Activated CD4-positive, CD25-positive, alpha-beta regulatory T cell treated with anti-CD3 and anti-CD28 coated beads, Interleukin-2, amount 50 U/mL, for 16 hours (primary cell): ENCODE results near the gene TSPOAP1.

Experiments
- DNase-seq: peaks from one replicate; pipeline ENCODE4 v3.0.0-alpha.2; 2020; ENCODE audit warnings: low read depth, low spot score

TSPOAP1 gene

DNA sequence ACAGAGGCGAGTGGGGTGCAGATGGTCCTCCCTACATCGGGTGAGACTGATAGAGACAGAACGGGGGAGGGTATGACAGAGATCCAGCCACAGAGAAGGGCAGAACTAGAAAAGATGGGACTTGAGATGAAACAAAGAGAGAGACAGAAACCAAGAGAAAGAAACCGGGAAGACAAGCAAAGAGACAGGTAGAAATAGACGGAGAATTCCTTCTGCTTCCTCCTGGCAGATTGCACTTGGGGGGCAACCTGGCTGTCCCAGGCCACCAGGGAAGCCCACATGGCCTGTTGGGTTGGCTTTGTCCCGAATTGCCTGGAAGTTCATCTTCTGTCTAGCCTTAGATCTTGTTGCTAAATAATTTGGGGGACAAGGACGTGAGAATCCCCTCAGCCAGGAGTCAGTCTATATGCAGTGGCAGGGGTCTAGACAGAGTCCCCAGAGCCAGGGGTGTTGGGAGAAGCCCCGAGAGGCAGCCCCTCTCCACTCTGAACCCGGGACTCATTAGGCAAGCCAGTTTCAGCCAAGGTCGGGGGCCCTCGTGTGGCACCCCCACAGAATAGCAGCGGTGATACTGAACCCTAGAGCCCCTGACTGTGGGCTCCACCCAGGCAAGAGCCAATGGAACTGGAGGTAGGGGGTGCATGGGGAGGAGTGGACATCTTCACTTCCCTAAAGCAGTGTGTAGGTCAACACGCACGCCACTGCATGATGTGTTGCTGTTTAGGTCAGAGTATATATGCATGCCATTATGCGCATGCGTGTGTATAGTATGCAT, 627 bp upstream of the TSPOAP1 start:
- DNase-seq, result no peak

- DNase-seq, result no peak
Observed at GRCh38 chr17:58327363-58328194, 1.0 kb downstream of the TSPOAP1 start.

GRCh38 chr17:58326609-58327362, 1.8 kb downstream of the TSPOAP1 start:
- DNase-seq, result no peak

DNA sequence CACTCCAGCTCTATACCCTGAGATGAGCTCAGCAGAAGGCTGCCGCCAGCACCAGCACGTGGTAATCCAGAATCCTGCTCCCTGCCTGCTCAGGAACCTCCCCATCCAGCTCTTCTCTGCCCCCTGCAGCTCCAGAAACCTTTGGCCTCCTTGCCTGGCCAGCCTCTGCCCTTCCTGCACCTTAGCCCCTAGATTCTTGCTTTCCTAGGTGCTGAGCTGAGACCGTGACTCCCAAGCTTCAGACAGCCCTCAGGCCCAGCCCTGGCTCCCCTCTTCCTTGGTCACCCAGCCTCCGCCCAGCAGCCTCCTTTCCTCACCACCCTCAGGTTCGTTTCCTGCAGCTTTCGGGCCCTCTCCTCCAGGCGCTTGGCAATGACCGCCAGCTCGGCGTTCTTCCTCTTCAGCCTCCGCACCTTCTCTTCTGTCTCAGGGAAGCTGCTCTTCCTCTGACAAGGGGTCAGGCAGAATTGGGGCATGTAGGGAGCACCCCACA, 2.6 kb downstream of the TSPOAP1 start:
- DNase-seq, result no peak

DNA sequence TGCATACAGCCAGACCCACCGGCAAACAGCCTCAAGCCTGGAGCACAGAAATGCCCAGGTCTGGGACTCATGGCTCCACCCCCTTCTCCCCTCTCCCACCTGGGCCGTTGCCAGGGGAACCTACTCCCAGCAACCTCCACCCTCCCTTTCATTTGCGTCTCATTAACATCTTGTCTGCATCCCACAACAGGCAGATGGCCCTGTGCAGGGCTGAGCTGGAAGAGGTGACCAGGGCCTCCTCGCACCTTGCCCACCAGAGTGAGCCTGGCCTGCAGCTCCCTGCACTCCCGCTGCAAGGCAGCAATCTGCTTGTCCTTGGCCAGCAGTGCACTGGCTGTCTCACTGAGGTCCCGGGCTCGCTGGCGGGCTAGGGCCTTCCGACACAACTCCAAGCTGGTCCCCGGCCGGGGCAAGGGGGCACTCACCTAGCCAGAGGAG, 3.3 kb downstream of the TSPOAP1 start:
- DNase-seq, result no peak

DNA sequence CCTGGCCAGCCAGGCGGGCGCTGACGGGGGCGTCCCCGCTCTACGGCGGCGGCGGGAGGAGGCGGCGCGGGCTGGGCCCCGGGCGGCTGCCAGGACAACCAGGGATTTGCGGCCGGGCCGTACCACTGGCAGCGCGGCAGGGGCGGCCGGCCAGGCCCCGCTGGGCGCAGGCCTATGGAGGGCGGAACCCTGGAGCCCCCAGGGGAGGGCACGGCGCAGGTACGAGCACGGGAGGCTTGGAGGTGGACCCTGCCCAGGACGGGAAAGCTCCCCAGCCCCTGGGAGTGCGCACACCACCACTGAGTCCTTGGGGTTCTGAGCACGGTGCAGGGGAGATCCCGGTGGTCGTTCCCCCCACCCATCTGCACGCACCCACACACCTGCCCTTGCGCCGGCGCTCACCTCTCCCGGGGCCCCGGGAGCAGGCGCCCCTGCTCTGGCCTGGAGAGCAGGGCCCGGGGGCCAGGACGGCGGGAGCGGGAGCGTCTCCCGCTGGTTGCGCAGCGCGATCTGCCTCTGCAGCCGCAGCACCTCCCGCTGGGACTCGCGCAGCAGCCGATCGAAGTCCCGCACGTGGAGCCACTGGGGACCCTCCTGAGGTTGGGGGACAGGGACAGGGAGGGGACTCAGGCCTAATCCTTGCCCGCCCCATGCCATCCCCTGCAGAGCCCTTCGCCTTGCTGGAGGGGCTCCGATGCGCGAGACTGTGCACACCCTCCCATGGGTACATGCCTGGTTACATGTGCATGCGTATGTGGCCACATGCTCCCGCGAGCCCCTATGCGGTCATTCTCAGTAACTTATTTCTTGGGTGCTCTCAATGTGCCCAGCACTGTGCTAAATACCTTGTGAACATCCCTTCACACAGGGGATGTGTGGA, 3.9 kb downstream of the TSPOAP1 start:
- no peak for DNase-seq

DNA sequence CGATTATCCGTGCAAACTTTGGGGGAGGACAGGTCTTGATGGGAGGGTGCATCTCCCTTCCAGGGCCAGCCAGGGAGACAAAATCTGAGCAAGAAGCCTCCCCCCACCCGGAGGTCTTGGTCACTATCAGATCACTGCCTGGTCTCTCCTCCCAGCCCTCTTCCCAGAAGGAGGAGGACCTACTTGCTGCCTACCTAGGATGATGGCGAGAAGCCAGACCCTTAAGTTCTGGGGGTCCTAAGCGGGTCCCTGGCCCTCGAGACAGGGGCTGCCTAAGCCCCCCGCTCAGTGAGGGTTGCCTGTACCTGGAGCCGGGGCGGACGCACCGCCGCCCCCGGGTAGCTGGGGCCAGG, 4.6 kb downstream of the TSPOAP1 start:
- DNase-seq, result no peak

GRCh38 chr17:58323366-58324055, 5.1 kb downstream of the TSPOAP1 start:
- no peak for DNase-seq

GRCh38 chr17:58322581-58323185, 5.9 kb downstream of the TSPOAP1 start:
- DNase-seq, result no peak

DNA sequence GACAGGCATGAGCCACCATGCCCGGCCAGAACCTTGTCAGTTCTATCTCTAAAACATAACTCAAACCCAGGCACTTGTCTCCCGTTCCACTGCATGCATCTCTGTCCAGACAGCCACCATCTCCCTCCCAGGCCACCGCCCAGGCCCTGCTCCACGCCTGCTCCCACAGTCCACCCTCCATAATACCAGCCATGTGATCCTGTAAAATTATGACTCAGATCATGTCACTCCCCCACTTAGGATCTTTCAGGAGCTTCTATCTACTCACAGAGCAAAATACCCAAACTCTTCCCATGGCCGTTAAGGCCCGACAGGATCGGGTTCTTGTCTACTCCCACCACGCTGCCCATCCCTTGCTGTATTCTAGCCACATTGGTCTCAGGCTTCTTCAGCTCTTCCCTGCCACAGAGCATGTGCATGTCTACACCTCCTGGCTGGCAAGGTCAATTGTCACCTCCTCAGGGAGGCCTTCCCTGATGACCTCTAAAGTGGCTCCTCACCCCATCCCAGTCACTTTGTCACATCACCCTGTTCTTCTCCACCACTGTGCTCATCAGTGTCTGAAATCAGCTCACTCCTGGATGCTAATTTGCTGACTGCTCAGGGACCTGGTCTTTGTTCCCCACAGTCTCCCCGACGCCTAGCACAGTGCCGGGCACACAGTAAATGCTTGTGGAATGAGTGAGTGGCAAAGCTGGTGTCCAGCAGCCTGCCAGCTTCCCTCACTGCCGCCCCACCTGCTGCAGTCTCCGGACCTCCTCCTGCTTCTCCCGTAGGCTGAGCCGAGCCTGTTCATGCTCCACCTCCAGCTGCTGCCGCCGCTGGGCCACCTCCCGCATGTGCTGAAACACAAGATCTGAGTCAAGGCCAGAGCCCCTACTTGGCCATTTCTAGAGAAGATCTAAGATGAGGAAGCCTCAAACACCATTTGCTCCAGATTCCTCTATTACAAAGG, 6.7 kb downstream of the TSPOAP1 start:
- DNase-seq, result no peak

GRCh38 chr17:58320570-58321323, 7.8 kb downstream of the TSPOAP1 start:
- no peak for DNase-seq

GRCh38 chr17:58320163-58320558, 8.4 kb downstream of the TSPOAP1 start:
- no peak for DNase-seq

DNA sequence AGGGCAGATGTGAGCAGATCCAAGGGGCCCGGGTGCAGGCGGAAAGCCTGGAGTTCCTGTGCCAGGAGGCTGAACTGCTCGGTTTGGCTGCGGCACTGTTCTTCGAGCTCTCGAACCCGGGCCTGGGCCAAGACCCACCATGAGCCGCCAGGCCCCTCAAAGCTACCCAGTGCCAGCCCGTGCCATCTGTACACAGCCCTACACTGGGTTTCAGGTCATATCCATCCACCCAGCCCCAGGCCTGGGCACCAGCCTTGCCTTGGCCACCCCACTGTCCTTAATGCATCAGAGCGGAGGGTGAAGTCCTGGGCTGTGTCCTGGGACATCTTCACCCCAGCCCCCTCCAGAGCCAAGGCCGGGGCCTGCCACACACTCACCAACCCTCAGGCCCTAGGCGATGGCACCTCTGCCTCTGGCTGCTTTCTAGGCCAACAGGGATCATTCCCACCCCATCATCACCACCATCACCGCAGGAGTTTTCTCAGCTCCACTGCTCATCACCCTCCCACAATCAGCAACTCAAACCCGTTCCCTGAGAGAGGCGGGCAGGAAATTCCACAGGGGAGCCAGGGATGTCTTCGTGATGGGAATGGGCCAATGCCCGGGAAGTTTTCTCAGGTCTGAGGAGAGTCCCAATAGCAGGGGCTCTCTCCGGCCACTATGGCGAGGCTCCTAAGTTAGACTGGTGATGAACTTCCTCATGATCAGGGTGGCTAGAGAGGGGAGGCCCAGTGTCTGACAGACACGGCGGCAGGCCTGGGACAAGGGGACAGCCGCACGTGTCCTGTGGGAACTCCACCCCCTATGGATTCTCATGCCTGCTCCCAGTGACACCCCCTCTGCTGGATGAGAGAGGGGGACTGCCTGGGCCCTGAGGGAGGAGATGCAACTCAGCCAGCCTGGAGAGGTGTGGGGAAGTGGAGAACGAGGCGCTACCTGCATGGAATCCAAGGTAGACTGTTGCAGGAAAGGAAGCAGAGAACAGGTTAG, 9.1 kb downstream of the TSPOAP1 start:
- DNase-seq, result no peak

DNA sequence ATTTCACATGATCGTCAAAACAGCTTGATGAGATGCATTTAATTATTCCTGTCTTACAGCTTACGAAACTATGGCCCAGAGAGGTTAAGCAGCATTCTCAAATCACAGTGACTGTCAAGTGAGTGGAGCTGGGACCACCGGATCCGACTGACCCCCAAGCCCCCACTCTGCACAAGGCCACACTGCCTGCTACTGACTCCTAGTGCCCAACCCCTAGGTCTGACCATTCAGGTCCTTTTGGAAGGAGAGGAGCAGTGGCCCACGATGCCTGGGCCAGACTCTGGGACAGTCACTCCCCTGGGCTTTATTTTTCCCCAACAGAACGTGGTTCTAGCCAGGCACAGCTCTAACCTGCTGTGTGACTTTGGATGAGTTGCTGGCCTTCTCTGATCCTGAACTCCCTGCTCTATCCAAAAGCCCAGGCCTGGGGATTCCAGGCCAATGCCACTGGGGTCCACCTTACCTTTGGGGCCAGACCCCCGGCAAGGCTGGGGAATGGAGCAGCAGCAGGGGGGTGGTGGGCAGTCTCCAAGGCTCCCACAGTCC, 9.9 kb downstream of the TSPOAP1 start:
- no peak for DNase-seq

DNA sequence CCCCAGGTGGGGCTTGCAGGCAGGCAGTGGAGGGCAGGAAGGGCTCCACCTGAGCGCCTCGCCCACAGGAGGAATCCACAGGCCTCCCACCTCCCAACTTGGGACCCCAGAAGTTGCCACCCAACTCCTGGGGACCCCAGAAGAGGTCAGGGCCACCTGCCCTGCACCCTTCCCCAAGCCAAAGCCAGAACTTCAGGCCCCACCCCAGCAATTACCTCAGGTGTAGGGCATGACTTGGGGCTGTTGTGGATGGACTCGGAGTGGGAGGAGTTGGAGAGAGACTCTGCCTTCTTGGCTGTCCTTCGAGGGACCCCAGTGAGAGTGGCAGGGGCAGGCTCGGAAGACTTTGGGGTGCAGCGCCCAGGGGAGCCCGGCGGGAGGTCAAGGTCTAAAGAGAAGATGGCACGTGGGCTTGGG, 10.5 kb downstream of the TSPOAP1 start:
- DNase-seq, result no peak

GRCh38 chr17:58317421-58318064, 11.1 kb downstream of the TSPOAP1 start:
- DNase-seq, result no peak
